IgD-negative memory B cell (primary cell): ENCODE measurements around the gene L3MBTL3. TPM values are rescaled to one million over a fixed set of nuclear protein-coding genes. Genes with fewer than 3 reads are reported as not detected.
"Not testable (repeated sequence)": the region's sequence is repeated elsewhere in the genome, so short reads cannot be mapped to it uniquely, and the experiment has no call there.

Experiments
- H3K27ac Mint-ChIP-seq, 3 donors: one replicate each; pipeline ENCODE4 v1.8.0; 2020 to 2022; ENCODE audit warnings: mild to moderate bottlenecking in 3 of 3, mixed read lengths in 3 of 3, moderate library complexity in 1 of 3
- H3K27me3 Mint-ChIP-seq: one replicate; pipeline ENCODE4 v1.8.0; 2021; ENCODE audit warnings: mixed read lengths
- H3K36me3 Mint-ChIP-seq: one replicate; pipeline ENCODE4 v1.8.0; 2020; ENCODE audit warnings: mild to moderate bottlenecking, mixed read lengths
- H3K4me1 Mint-ChIP-seq, 3 donors: one replicate each; pipeline ENCODE4 v1.8.0; 2020 to 2022; ENCODE audit warnings: mixed read lengths in 3 of 3, mild to moderate bottlenecking in 1 of 3
- H3K4me3 Mint-ChIP-seq, 4 donors: one replicate each; pipeline ENCODE4 v1.8.0; 2020 to 2022; ENCODE audit warnings: mild to moderate bottlenecking in 4 of 4, mixed read lengths in 4 of 4, moderate library complexity in 3 of 4
- H3K9me3 Mint-ChIP-seq, 3 donors: one replicate each; pipeline ENCODE4 v1.8.0; 2020 to 2021; ENCODE audit warnings: mixed read lengths in 3 of 3, mild to moderate bottlenecking in 1 of 3
- polyA plus RNA-seq: library from polyadenylated mRNA; unstranded; fragments of 300-500 nt; fragmentation: Illumina TruSeq; gene quantifications from one replicate; pipeline ENCODE4 v1.2.3, GENCODE V29; 2021

Gene L3MBTL3
- polyA plus RNA-seq, 1 donor from 2014 or later: 13.5 TPM

GRCh38 chr6:130156908-130157307 is 138.5 kb downstream of the L3MBTL3 start:
- Mint-ChIP-seq H3K27ac (no peak overlapping the region), H3K36me3 (peaks cover 4% of the 10 kb centered on the region), H3K9me3 (peaks cover 0 to 12% (median 0%) of the 10 kb centered on the region in 3 donors), H3K4me3 (no peak overlapping the region), H3K4me1 (peaks cover 0 to 5% (median 0%) of the 10 kb centered on the region in 3 donors), H3K27me3 (no peaks in the 10 kb centered on the region)

GRCh38 chr6:130158056-130158455 is 139.7 kb downstream of the L3MBTL3 start:
- peaks cover 4% of the 10 kb centered on the region for H3K36me3 Mint-ChIP-seq
- H3K27me3 Mint-ChIP-seq: no peaks in the 10 kb centered on the region
- no peak overlapping the region for H3K4me3 Mint-ChIP-seq
- peaks cover 0 to 6% (median 0%) of the 10 kb centered on the region in 3 donors for H3K4me1 Mint-ChIP-seq
- no peak overlapping the region for H3K27ac Mint-ChIP-seq
- peaks cover 0 to 12% (median 0%) of the 10 kb centered on the region in 3 donors for H3K9me3 Mint-ChIP-seq

- H3K27ac Mint-ChIP-seq: no peak overlapping the region
Observed at GRCh38 chr6:130158548-130158947, 140.2 kb downstream of the L3MBTL3 start.

GRCh38 chr6:130159956-130160355 is 141.6 kb downstream of the L3MBTL3 start:
- Mint-ChIP-seq H3K27ac (no peak overlapping the region), H3K27me3 (no peaks in the 10 kb centered on the region), H3K36me3 (peaks cover 4% of the 10 kb centered on the region), H3K4me3 (no peak overlapping the region), H3K4me1 (peaks cover 0 to 6% (median 0%) of the 10 kb centered on the region in 3 donors), H3K9me3 (peaks cover 0 to 16% (median 0%) of the 10 kb centered on the region in 3 donors)

More at GRCh38 chr6:130158548-130158947, 140.2 kb downstream of the L3MBTL3 start:
- Mint-ChIP-seq H3K4me1 (peaks cover 0 to 6% (median 0%) of the 10 kb centered on the region in 3 donors), H3K36me3 (peaks cover 4% of the 10 kb centered on the region), H3K4me3 (peak overlapping the region in 1 of 4 donors; percentile 63), H3K9me3 (peaks cover 0 to 12% (median 0%) of the 10 kb centered on the region in 3 donors), H3K27me3 (no peaks in the 10 kb centered on the region)

DNA sequence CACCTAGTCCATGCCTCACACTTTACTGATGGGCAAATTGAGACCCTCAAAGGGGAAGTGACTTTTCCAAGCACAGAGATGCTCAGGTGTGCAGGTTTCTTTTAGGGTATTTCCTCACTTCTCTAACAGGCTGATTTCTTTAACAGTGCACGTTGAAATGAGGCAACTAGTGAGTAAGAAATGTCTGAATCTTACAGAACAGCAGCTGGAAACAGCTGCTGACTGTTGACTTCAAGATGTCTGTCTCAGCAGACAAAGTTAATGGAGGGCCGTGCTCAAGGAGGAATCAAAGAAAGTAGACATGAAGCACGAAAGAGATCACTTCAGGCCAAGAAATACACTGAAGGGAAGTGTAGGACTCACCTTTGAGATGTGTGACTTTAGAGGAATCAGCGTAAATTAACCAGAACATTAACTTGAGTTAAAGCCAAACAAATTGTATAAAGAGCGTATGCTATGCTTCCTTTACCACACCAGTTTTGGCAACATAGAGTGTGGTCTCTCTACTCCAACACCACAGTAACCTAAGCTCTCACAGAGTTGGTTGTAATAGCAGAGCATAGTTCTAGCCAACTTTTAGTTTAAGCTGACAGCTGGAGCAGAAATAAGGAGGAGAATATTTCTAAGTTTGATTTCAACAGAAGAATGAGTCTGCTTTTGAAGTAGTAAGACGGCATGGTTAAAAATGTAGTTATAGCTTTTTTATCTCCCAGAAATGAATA is 143.5 kb downstream of the L3MBTL3 start:
- H3K36me3 Mint-ChIP-seq: peaks cover 2% of the 10 kb centered on the region
- H3K4me1 Mint-ChIP-seq: peaks cover 0 to 6% (median 0%) of the 10 kb centered on the region in 3 donors

GRCh38 chr6:130162421-130162820 is 144.0 kb downstream of the L3MBTL3 start:
- Mint-ChIP-seq H3K9me3 (peaks cover 0 to 16% (median 2%) of the 10 kb centered on the region in 3 donors), H3K27me3 (no peaks in the 10 kb centered on the region), H3K4me1 (peaks cover 0 to 6% (median 0%) of the 10 kb centered on the region in 3 donors), H3K27ac (no peak overlapping the region), H3K36me3 (peaks cover 2% of the 10 kb centered on the region), H3K4me3 (no peak overlapping the region)

More for the DNA sequence above, 143.5 kb downstream of the L3MBTL3 start:
- H3K27ac Mint-ChIP-seq: no peak overlapping the region
- H3K4me3 Mint-ChIP-seq: no peak overlapping the region
- peaks cover 0 to 16% (median 2%) of the 10 kb centered on the region in 3 donors for H3K9me3 Mint-ChIP-seq
- H3K27me3 Mint-ChIP-seq: no peaks in the 10 kb centered on the region

- Mint-ChIP-seq H3K36me3 (peaks cover 2% of the 10 kb centered on the region), H3K27ac (no peak overlapping the region), H3K27me3 (no peaks in the 10 kb centered on the region), H3K4me3 (no peak overlapping the region), H3K4me1 (peaks cover 0 to 6% (median 0%) of the 10 kb centered on the region in 3 donors), H3K9me3 (peaks cover 0 to 12% (median 2%) of the 10 kb centered on the region in 3 donors)
Observed at GRCh38 chr6:130163266-130163665, 144.9 kb downstream of the L3MBTL3 start.

DNA sequence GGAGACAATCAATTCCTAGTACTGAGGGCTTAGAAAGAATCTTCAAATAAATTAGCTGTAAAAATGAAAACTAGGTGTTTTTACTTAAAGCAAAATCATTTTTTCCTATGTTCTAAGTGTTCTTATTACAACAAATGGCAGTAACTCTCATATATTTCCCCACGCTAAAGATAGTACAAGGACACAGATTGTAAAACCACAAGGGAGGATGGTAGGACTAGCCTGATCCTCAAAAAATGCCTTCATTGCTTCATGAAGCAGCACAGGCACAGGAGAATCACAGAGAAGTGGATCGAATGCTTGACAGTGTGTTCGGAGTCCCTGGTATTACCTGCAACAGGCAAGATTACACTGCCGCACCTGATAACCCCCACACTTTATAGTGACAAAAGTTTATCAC is 145.9 kb downstream of the L3MBTL3 start:
- H3K27ac Mint-ChIP-seq: peak overlapping the region in 1 of 3 donors; percentile 32
- no peaks in the 10 kb centered on the region for H3K36me3 Mint-ChIP-seq
- no peaks in the 10 kb centered on the region for H3K27me3 Mint-ChIP-seq
- H3K9me3 Mint-ChIP-seq: peaks cover 0 to 8% (median 2%) of the 10 kb centered on the region in 3 donors
- peaks cover 0 to 7% (median 0%) of the 10 kb centered on the region in 3 donors for H3K4me1 Mint-ChIP-seq
- H3K4me3 Mint-ChIP-seq: no peak overlapping the region

DNA sequence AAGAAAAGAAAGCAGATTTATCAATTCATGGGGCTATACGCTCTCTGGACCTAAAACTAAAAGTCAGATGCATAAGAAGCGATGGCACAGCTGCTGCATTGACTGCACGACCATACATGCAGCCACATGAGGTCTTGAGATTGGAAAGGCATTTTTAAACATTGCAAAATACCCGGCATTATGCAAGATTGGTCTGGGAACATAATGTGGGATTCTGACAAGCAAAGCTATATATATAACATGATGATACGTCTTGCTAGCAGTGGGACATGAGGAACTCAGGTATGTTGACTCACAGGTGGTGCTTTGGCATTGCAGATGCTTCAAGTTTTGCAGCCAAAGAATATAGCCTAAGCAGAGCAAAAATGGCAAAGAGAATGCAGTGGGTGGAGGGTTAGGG is 149.3 kb downstream of the L3MBTL3 start:
- H3K27ac Mint-ChIP-seq: no peak overlapping the region
- H3K36me3 Mint-ChIP-seq: no peaks in the 10 kb centered on the region
- H3K27me3 Mint-ChIP-seq: no peaks in the 10 kb centered on the region
- H3K4me1 Mint-ChIP-seq: peaks cover 0 to 2% (median 0%) of the 10 kb centered on the region in 3 donors
- H3K4me3 Mint-ChIP-seq: no peak overlapping the region
- peaks cover 2 to 5% (median 4%) of the 10 kb centered on the region in 3 donors for H3K9me3 Mint-ChIP-seq

DNA sequence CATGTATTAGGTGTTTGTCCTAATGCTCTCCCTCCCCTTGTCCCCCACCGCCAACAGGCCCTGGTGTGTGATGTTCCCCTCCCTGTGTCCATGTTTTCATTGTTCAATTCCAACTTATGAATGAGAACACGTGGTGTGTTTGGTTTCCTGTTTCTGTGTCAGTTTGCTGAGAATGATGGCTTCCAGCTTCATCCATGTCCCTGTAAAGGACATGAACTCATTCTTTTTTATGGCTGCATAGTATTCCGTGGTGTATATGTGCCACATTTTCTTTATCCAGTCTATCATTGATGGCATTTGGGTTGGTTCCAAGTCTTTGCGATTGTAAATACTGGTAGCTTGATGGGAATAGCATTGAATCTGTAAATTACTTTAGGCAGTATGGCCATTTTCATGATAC is 151.8 kb downstream of the L3MBTL3 start:
- H3K4me1 Mint-ChIP-seq, H3K9me3 Mint-ChIP-seq, H3K36me3 Mint-ChIP-seq, H3K27me3 Mint-ChIP-seq, H3K27ac Mint-ChIP-seq, H3K4me3 Mint-ChIP-seq: not testable (repeated sequence)

DNA sequence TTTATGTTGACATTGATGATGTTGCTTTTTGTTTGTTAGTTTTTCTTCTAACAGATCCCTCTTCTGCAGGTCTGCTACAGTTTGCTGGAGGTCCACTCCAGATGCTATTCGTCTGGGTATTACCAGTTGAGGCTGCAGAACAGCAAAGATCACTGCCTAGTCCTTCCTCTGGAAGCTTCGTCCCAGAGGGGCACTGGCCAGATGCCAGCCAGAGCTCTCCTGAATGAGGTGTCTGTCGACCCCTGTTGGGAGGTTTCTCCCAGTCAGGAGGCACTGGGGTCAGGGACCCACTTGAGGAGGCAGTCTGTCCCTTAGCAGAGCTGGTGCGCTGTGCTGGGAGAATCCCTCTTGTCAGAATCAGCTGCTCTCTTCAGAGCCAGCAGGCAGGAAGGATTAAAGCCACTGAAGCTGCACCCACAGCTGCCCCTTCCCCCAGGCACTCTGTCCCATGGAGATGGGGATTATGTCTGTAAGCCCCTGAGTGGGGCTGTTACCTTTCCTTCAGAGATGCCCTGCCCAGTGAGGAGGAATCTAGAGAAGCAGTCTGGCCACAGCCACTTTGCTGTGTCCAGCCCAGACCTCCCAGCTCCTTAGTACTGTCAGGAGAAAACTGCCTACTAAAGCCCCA is 155.1 kb downstream of the L3MBTL3 start:
- H3K27me3 Mint-ChIP-seq, H3K9me3 Mint-ChIP-seq, H3K36me3 Mint-ChIP-seq, H3K27ac Mint-ChIP-seq, H3K4me1 Mint-ChIP-seq, H3K4me3 Mint-ChIP-seq: not testable (repeated sequence)

DNA sequence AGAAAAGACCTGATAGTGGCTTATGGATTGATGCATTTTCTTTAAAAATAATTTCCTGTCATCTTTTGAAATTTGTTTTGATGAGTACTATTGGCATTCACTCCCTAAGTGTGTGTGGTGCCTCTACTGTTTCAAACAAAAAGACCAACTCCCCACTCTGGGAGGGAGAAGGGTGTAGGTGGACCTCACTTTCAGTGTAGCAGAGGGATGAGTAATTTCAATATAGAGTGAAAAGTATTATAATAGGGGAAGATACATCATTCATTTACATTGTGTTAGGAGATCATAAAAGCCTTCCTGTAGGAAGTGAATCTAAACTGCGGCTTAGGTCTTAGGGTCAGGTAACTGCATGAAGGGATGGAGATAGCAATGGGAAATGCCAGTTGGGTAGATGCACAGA is 158.0 kb downstream of the L3MBTL3 start:
- Mint-ChIP-seq H3K36me3 (peaks cover 5% of the 10 kb centered on the region), H3K4me3 (no peak overlapping the region), H3K27me3 (no peaks in the 10 kb centered on the region), H3K4me1 (peaks cover 0 to 2% (median 0%) of the 10 kb centered on the region in 3 donors), H3K27ac (no peak overlapping the region), H3K9me3 (peaks cover 0 to 5% (median 2%) of the 10 kb centered on the region in 3 donors)

DNA sequence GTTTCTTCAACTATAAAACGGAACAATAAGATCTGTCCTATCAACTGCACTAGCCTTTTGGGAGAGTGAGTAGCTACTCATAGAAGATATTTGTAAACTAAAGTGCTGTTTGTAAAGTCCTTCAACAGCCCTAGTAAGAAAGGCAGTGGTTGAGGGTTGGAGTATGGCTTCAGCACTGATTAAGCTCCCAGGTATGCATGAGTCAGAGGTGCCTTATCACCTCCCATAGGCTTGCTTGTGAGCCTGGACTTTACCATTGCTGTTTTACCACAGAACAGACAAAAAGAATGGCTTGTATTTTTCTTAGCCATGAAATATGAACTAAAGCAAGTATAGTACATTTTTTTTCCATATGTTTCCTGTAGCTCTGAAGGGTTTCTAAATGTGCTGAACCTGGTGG is 160.3 kb downstream of the L3MBTL3 start:
- Mint-ChIP-seq H3K4me3 (no peak overlapping the region), H3K4me1 (peaks cover 0 to 5% (median 4%) of the 10 kb centered on the region in 3 donors), H3K27ac (no peak overlapping the region), H3K27me3 (no peaks in the 10 kb centered on the region), H3K9me3 (peaks cover 0 to 2% (median 0%) of the 10 kb centered on the region in 3 donors), H3K36me3 (no peaks in the 10 kb centered on the region)

DNA sequence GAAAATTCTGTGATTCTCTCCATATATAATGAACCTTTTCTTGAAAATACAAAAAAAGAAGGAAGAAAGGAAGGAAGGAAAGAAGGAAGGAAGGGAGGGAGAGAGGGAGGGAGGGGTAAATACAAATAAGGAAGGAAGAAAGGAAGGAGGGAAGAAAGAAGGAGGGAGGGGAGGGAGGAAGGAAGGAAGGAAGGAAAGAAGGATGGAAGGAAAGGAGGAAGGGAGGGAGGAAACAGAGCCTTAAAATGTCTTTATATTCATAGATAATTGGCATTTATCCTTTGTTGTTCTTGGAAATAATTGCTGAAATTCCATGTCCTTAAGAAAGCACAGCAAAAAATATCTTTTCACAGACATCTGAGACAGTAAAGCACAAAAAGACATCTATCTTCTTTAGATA is 164.1 kb downstream of the L3MBTL3 start:
- Mint-ChIP-seq H3K27ac (no peak overlapping the region), H3K4me3 (no peak overlapping the region), H3K4me1 (peaks cover 0 to 10% (median 8%) of the 10 kb centered on the region in 3 donors), H3K27me3 (no peaks in the 10 kb centered on the region), H3K36me3 (no peaks in the 10 kb centered on the region), H3K9me3 (no peaks in the 10 kb centered on the region)
